GM21529 (cell line): ENCODE results near the gene UBN1.

Experiments used
- ATAC-seq: cut with Tn5 transposase; IDR thresholded peaks from one replicate; pipeline ENCODE4 v1.9.1; 2021; ENCODE audit not compliant: unreplicated experiment

UBN1 gene

GRCh38 chr16:4859900-4860255, 12.6 kb downstream of the UBN1 start:
- ATAC-seq: no peak

GRCh38 chr16:4860727-4861342, 13.6 kb downstream of the UBN1 start:
- ATAC-seq: no peak

GRCh38 chr16:4862639-4863038, 15.4 kb downstream of the UBN1 start:
- no peak for ATAC-seq

GRCh38 chr16:4864728-4865127, 17.4 kb downstream of the UBN1 start:
- ATAC-seq: no peak

GRCh38 chr16:4865231-4865860, 18.1 kb downstream of the UBN1 start:
- no peak for ATAC-seq

GRCh38 chr16:4866586-4866985, 19.3 kb downstream of the UBN1 start:
- no peak for ATAC-seq

GRCh38 chr16:4868026-4868425, 20.7 kb downstream of the UBN1 start:
- no peak for ATAC-seq

- no peak for ATAC-seq
Observed at GRCh38 chr16:4868535-4868934, 21.3 kb downstream of the UBN1 start.

- no peak for ATAC-seq
Observed at GRCh38 chr16:4869147-4869805, 22.0 kb downstream of the UBN1 start.

GRCh38 chr16:4870138-4870671, 22.9 kb downstream of the UBN1 start:
- ATAC-seq: no peak

- ATAC-seq: no peak
Observed at GRCh38 chr16:4871071-4871470, 23.8 kb downstream of the UBN1 start.

GRCh38 chr16:4873091-4873490, 25.8 kb downstream of the UBN1 start:
- no peak for ATAC-seq

GRCh38 chr16:4874666-4875065, 27.4 kb downstream of the UBN1 start:
- no peak for ATAC-seq

- ATAC-seq: no peak
Observed at GRCh38 chr16:4876646-4877379, 29.5 kb downstream of the UBN1 start.

- ATAC-seq: no peak
Observed at GRCh38 chr16:4877380-4877685, 30.1 kb downstream of the UBN1 start.

- no peak for ATAC-seq
Observed at GRCh38 chr16:4879049-4879448, 31.8 kb downstream of the UBN1 start.

GRCh38 chr16:4880006-4880580, 32.8 kb downstream of the UBN1 start:
- ATAC-seq: no peak

- no peak for ATAC-seq
Observed at GRCh38 chr16:4882000-4882632, 34.8 kb downstream of the UBN1 start.

- ATAC-seq: no peak
Observed at GRCh38 chr16:4882633-4883285, 35.5 kb downstream of the UBN1 start.

- ATAC-seq: no peak
Observed at GRCh38 chr16:4883501-4883900, 36.2 kb downstream of the UBN1 start.
